GM19193 (cell line): ENCODE data around the gene CFAP46.

ENCODE experiments used
- POLR2A ChIP-seq: IDR thresholded peaks from 4 replicates; pipeline ENCODE4 v1.6.1; 2011; ENCODE audit not compliant: insufficient read depth, insufficient read length; ENCODE audit errors: extremely low read depth

CFAP46 gene

GRCh38 chr10:132849546-132850031, 92.8 kb downstream of the CFAP46 start:
- no peak for TF ChIP-seq POLR2A

- TF ChIP-seq POLR2A = no peak
These were observed 93.3 kb downstream of the CFAP46 start for GRCh38 chr10:132848951-132849545.

DNA sequence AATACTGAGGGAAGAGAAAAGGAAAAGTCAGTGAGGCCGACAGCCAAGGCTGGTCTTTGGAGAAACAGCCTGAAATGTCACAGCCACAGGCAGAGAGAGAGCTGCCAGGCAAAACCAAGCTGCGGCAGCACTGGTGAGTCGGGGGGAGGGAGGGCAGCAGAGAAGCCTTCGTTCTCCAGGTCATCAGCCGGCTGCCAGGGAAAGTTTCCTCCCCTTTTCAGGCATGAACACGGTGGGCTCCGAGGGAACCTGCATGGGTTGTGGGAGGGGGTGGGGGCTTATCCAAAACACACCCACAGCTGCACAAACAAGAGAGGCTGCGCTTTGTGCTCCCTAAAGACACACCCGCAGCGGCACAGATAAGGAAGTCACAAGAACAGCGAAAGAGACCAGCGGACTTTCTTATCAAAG, 94.1 kb downstream of the CFAP46 start:
- no peak for TF ChIP-seq POLR2A

DNA sequence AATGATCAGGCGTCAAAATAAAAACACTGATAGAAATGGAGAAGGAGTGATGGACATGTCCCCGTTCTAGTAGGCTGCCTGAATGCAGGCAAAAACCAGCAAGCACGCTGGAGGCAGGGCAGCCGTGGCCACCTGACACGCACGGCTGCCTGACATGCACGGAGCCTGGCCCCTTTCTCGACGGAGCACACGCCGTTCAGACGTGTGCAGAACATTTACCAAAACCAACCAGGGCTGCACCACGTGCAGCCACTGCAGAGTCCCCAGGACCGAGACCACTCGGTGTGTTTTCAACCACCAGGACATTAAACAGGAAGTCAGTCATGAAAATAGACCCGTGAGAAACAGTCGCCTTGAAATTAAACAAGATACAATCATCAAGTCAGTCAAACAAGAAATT, 94.5 kb downstream of the CFAP46 start:
- TF ChIP-seq POLR2A = no peak

- no peak for TF ChIP-seq POLR2A
These were observed 95.0 kb downstream of the CFAP46 start for GRCh38 chr10:132847416-132847777.

- no peak for TF ChIP-seq POLR2A
These were observed 95.5 kb downstream of the CFAP46 start for GRCh38 chr10:132846631-132847415.

DNA sequence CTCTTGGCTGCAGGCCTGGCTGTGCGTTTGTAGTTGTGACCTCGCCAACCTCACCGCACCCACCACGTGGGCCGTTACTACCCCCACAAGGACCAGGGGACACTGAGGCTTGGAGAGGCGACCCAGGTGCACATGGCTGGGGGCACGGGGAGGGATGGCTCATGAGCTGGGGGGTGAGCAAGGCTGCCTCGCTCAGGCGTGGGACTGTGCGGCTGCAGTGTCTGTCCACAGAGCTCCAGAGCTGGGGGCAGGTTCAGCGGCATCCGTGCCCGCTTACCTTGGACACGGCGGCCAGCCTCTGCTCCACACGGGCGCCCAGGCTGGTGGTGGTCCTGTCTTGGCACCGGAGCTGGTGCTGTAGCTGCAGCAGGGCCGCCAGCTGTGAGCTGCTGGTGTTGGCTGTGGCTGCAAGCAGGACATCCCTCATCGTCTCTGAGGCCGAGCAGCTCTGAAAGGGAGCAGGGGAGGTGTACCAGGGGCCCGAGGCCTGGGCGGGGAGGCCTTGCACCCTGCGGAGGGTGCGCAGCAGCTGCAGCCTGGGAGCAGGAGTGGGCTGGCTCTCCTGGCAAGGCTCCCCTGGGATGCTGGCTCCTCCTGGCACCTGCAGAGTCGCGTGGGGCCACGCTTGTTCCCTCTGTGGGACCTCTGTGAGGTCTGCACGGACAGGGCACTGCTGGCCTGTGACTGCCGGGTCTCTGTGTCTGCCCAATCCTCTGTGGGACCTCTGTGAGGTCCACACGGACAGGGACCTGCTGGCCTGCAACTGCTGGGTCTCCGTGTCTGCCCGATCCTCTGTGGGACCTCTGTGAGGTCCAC, 96.4 kb downstream of the CFAP46 start:
- TF ChIP-seq POLR2A = no peak

- no peak for TF ChIP-seq POLR2A
These were observed 97.3 kb downstream of the CFAP46 start for GRCh38 chr10:132845041-132845551.

GRCh38 chr10:132844069-132844809, 98.1 kb downstream of the CFAP46 start:
- no peak for TF ChIP-seq POLR2A

- no peak for TF ChIP-seq POLR2A
These were observed 100.0 kb downstream of the CFAP46 start for GRCh38 chr10:132842397-132842796.

GRCh38 chr10:132841615-132841975, 100.8 kb downstream of the CFAP46 start:
- TF ChIP-seq POLR2A = no peak

DNA sequence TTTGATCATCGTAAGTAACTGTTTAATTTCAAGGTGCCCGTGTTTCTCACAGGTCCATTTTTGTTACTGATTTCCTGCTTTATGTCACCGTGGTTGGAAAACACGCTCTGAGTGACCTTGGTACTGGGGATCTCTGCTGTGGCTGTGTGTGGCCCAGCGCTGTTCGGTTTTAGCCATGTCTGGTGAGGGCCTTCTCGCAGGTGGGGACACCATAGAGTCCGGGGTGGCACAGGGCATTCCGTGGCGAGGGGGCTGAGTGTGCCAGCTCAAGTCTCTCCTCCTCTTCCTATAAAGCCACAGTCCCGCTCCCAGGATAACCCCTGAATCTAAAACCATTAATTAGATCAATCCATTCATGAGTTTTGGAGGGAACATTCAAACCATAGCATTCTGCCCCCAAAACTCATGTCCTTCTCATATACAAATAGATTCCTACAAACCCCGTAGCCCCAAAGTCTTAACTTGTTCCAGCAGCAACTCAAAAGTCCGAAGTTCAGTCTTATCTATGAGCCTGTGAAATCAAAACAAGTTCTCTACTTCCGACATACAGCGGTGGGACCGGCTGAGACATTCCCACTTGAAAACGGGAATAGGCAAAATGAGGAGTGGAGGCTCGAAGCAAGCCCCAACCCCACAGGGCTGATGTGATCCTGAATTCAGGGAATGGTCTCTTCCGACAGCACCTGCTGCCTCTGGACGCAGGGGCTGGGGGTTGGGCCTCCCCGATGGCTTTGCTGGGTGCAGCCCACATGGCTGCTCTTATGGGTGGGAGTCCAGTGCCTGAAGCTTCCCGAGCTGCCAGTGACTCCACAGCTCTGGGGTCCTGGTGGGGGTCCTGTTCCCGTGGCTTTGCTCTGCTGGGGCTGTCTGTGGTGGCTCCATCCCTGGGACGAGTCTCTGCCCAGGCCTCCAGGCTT, 101.4 kb downstream of the CFAP46 start:
- no peak for TF ChIP-seq POLR2A

- TF ChIP-seq POLR2A = no peak
These were observed 103.3 kb downstream of the CFAP46 start for GRCh38 chr10:132839061-132839460.

- TF ChIP-seq POLR2A = no peak
These were observed 103.9 kb downstream of the CFAP46 start for GRCh38 chr10:132838346-132838970.

- no peak for TF ChIP-seq POLR2A
These were observed 104.5 kb downstream of the CFAP46 start for GRCh38 chr10:132837905-132838304.
